AG10803 (cell line): ENCODE results near the gene PACRG.

Experiments used
- DNase-seq: peaks from one replicate; pipeline ENCODE4 v3.0.0; 2010; ENCODE audit warnings: low read depth
- H3K4me3 ChIP-seq: 2 replicates; pipeline ENCODE4 v1.5.1; 2011; ENCODE audit warnings: mild to moderate bottlenecking, low read length, control low read depth
- CTCF ChIP-seq: conservative IDR thresholded peaks from 2 replicates; pipeline ENCODE4 v1.5.1; 2011; ENCODE audit warnings: mild to moderate bottlenecking, low read length, control low read depth, inconsistent platforms

Gene PACRG

GRCh38 chr6:162854734-162855191 is 127.0 kb downstream of the PACRG start:
- no peak for TF ChIP-seq CTCF
- DNase-seq = no peak

GRCh38 chr6:162856885-162857284 is 129.1 kb downstream of the PACRG start:
- TF ChIP-seq CTCF = peak; percentile 86
- peak; percentile 82 for DNase-seq
- H3K4me3 ChIP-seq = peak overlapping the region; percentile 29

More at GRCh38 chr6:162854734-162855191, 127.0 kb downstream of the PACRG start:
- no peak overlapping the region for H3K4me3 ChIP-seq

GRCh38 chr6:162857326-162857725 is 129.6 kb downstream of the PACRG start:
- DNase-seq = no peak
- TF ChIP-seq CTCF = no peak
- H3K4me3 ChIP-seq = peak overlapping the region; percentile 29

- no peak for DNase-seq
- no peak overlapping the region for H3K4me3 ChIP-seq
- TF ChIP-seq CTCF = no peak
These were observed 134.7 kb downstream of the PACRG start for GRCh38 chr6:162862462-162862861.

- DNase-seq = no peak
- no peak for TF ChIP-seq CTCF
- no peak overlapping the region for H3K4me3 ChIP-seq
These were observed 135.2 kb downstream of the PACRG start for GRCh38 chr6:162862941-162863340.

- H3K4me3 ChIP-seq = no peak overlapping the region
- TF ChIP-seq CTCF = no peak
- DNase-seq = no peak
These were observed 136.0 kb downstream of the PACRG start for GRCh38 chr6:162863821-162864220.

- no peak overlapping the region for H3K4me3 ChIP-seq
- no peak for TF ChIP-seq CTCF
- DNase-seq = peak; percentile 39
These were observed 137.1 kb downstream of the PACRG start for GRCh38 chr6:162864911-162865310.
